ENCODE results near the gene MESD.

The MESD gene

GRCh38 chr15:81015621-81016488 lies 26.2 kb upstream of the MESD start:
- no peak for DNase-seq (ENCODE audit: low spot score)

- no peak for DNase-seq (ENCODE audit: low spot score)
Observed at GRCh38 chr15:81014446-81015093, 25.0 kb upstream of the MESD start.

- DNase-seq (ENCODE audit: low spot score), result no peak
Observed at GRCh38 chr15:81013396-81013929, 23.8 kb upstream of the MESD start.

- DNase-seq (ENCODE audit: low spot score), result no peak
Observed at GRCh38 chr15:81012588-81012987, 23.0 kb upstream of the MESD start.

- DNase-seq (ENCODE audit: low spot score), result no peak
Observed at GRCh38 chr15:81011593-81011992, 22.0 kb upstream of the MESD start.

GRCh38 chr15:81010086-81010485 lies 20.5 kb upstream of the MESD start:
- DNase-seq (ENCODE audit: low spot score), result no peak

GRCh38 chr15:81008312-81008711 lies 18.7 kb upstream of the MESD start:
- DNase-seq (ENCODE audit: low spot score), result no peak

- no peak for DNase-seq (ENCODE audit: low spot score)
Observed at GRCh38 chr15:81007428-81008064, 17.9 kb upstream of the MESD start.

GRCh38 chr15:81006124-81006523 lies 16.5 kb upstream of the MESD start:
- no peak for DNase-seq (ENCODE audit: low spot score)

- DNase-seq (ENCODE audit: low spot score), result no peak
Observed at GRCh38 chr15:81003097-81003350, 13.4 kb upstream of the MESD start.

- peak; percentile 35 for DNase-seq (ENCODE audit: low spot score)
Observed at GRCh38 chr15:81002331-81003096, 12.9 kb upstream of the MESD start.

- DNase-seq (ENCODE audit: low spot score), result no peak
Observed at GRCh38 chr15:81002009-81002330, 12.4 kb upstream of the MESD start.

- DNase-seq (ENCODE audit: low spot score), result peak; percentile 77
Observed at GRCh38 chr15:81001152-81002008, 11.8 kb upstream of the MESD start.

GRCh38 chr15:81000624-81001151 lies 11.1 kb upstream of the MESD start, which contains the start of gene TLNRD1:
TLNRD1 (plus strand) TSS chr15:81000923; CDS start chr15:81002272, 1,349 bp downstream.
- peak; percentile 94 for DNase-seq (ENCODE audit: low spot score)

- DNase-seq (ENCODE audit: low spot score), result no peak
Observed at GRCh38 chr15:81000144-81000623, 10.6 kb upstream of the MESD start.

- no peak for DNase-seq (ENCODE audit: low spot score)
Observed at GRCh38 chr15:80999623-81000036, 10.0 kb upstream of the MESD start.

GRCh38 chr15:80998251-80998650 lies 8.6 kb upstream of the MESD start:
- DNase-seq (ENCODE audit: low spot score), result no peak

- DNase-seq (ENCODE audit: low spot score), result no peak
Observed at GRCh38 chr15:80997692-80998091, 8.1 kb upstream of the MESD start.

GRCh38 chr15:80996247-80996646 lies 6.6 kb upstream of the MESD start:
- DNase-seq (ENCODE audit: low spot score), result no peak

GRCh38 chr15:80992441-80992840 lies 2.8 kb upstream of the MESD start:
- DNase-seq (ENCODE audit: low spot score), result no peak

- no peak for DNase-seq (ENCODE audit: low spot score)
Observed at GRCh38 chr15:80992006-80992405, 2.4 kb upstream of the MESD start.
